ENCODE measurements around the gene PTGES3. TPM values are rescaled to one million over a fixed set of nuclear protein-coding genes. Genes with fewer than 3 reads are reported as not detected.

Gene PTGES3
- total and polyA plus RNA-seq, 2 of the 8 experiments (the other 6 are each of a cell fraction or from before 2014, with no cell fraction given), result 111 to 464 TPM

- no peak overlapping the region for H3K14ac ChIP-seq (ENCODE audit: insufficient read length)
- no peak overlapping the region for H3K18ac ChIP-seq (ENCODE audit: extremely low read depth, low read length)
- no peak for DNase-seq (ENCODE audit: low read depth in 1 of 2, low spot score in 2 of 2)
- H3K56ac ChIP-seq (replicated peaks; ENCODE audit: insufficient read length, low read depth, low read length), result no peak overlapping the region
- H3K9me3 ChIP-seq (ENCODE audit: insufficient read depth in 2 of 2, low read depth in 1 of 2, low read length in 1 of 2), result no peaks in the 10 kb centered on the region
- H2AK5ac ChIP-seq (ENCODE audit: low read depth, low read length), result no peak overlapping the region
- no peak overlapping the region for H3K27ac ChIP-seq (ENCODE audit: low read depth, low read length)
- no peaks in the 10 kb centered on the region; the same call in none of the 2 replicates for H3K23me2 ChIP-seq (ENCODE audit: low read depth, low read length)
- H3K9ac ChIP-seq (replicated peaks in 1 of 4; ENCODE audit: extremely low read depth in 1 of 4, low read depth in 3 of 4, low read length in 3 of 4), result no peak overlapping the region
- no peak overlapping the region for H2BK12ac ChIP-seq (ENCODE audit: low read depth, low read length)
- peaks cover 2 to 3% of the 10 kb centered on the region in 2 experiments for H4K20me1 ChIP-seq (replicated peaks in 1 of 2; ENCODE audit: control insufficient read depth in 1 of 2, insufficient read depth in 2 of 2, low read length in 2 of 2)
- FAIRE-seq, result no peak
- no peak overlapping the region for H4K8ac ChIP-seq (ENCODE audit: extremely low read depth, insufficient read depth, low read length)
- no peak overlapping the region for H4K5ac ChIP-seq (ENCODE audit: insufficient read length, low read depth, low read length)
- no peak overlapping the region for H2BK20ac ChIP-seq (ENCODE audit: low read length)
- H3K27me3 ChIP-seq (replicated peaks in 1 of 4; ENCODE audit: control insufficient read depth in 3 of 4, extremely low read depth in 1 of 4, insufficient read depth in 3 of 4, low read length in 3 of 4), result no peaks in the 10 kb centered on the region
- ChIA-PET POLR2A (ENCODE audit: partially characterized antibody) (interaction anchor here (3.1 to 43.7 kb wide), 5 partner anchors 8 to 93 kb away, joined by 18 to 1406 read pairs (median 39); partner anchors contain the start of genes ATP5F1B and PTGES3), CTCF (ENCODE audit: partially characterized antibody) (no interaction called here)
- H4K91ac ChIP-seq (replicated peaks; ENCODE audit: insufficient read length, low read length), result no peak overlapping the region
- H2BK15ac ChIP-seq (ENCODE audit: low read length), result no peak overlapping the region
- TF ChIP-seq NANOG (IDR thresholded peaks at IDR 0.05; ENCODE audit: insufficient read depth, low read depth, low read length, poor library complexity, severe bottlenecking) (no peak), BCL11A (IDR thresholded peaks at IDR 0.05; ENCODE audit: low read depth in 2 of 2, low read length in 2 of 2) (no peak), ATF3 (IDR thresholded peaks at IDR 0.05; ENCODE audit: insufficient read depth, low read depth, low read length) (no peak), MAX (IDR thresholded peaks at IDR 0.05) (no peak), RBBP5 (IDR thresholded peaks at IDR 0.05; ENCODE audit: borderline replicate concordance, low read depth, low read length) (no peak), SIX5 (IDR thresholded peaks at IDR 0.05; ENCODE audit: low read depth, low read length) (no peak), CHD1 (IDR thresholded peaks at IDR 0.05; ENCODE audit: low read depth, low read length) (no peak), BACH1 (IDR thresholded peaks at IDR 0.05; ENCODE audit: low read length) (no peak)
- H2AFZ ChIP-seq (ENCODE audit: low read length), result no peak overlapping the region
- peaks cover 3 to 35% (median 16%) of the 10 kb centered on the region in 4 experiments; a peak in 6 of 8 replicates for H3K36me3 ChIP-seq (ENCODE audit: control insufficient read depth in 2 of 4, insufficient read depth in 4 of 4, low read length in 3 of 4)
- H3K79me2 ChIP-seq (ENCODE audit: control insufficient read depth in 1 of 2, insufficient read depth in 2 of 2, low read length in 2 of 2), result peaks cover 14 to 18% of the 10 kb centered on the region in 2 experiments
- H3K23ac ChIP-seq (ENCODE audit: insufficient read length), result no peak overlapping the region
- H3K4ac ChIP-seq (replicated peaks; ENCODE audit: insufficient read length, low read depth, low read length), result no peak overlapping the region
- no peak overlapping the region for H3K4me3 ChIP-seq (ENCODE audit: extremely low read depth in 1 of 4, insufficient read depth in 2 of 4, low read depth in 3 of 4, low read length in 4 of 4)
- no peak overlapping the region for H2BK120ac ChIP-seq (replicated peaks; ENCODE audit: low read depth, low read length)
- H3K4me2 ChIP-seq (ENCODE audit: insufficient read depth in 1 of 2, low read depth in 2 of 2, low read length in 2 of 2), result no peak overlapping the region
- WGBS, 2 experiments (ENCODE audit: extremely low coverage in 1 of 2, insufficient coverage in 1 of 2, insufficient read length in 1 of 2, insufficient replicate concordance in 2 of 2, low coverage in 1 of 2, low lambda C conversion rate in 2 of 2, missing lambda C conversion rate in 1 of 2), result 99% methylated on average over 11 of the region's 11 CpGs; no CpG with 5 or more reads in 1 of the 2 experiments
- H2BK5ac ChIP-seq (ENCODE audit: low read depth, low read length), result no peak overlapping the region
- H3K4me1 ChIP-seq (replicated peaks in 1 of 4; ENCODE audit: control insufficient read depth in 3 of 4, insufficient read depth in 4 of 4, low read length in 3 of 4), result peaks cover 0 to 4% (median 0%) of the 10 kb centered on the region in 4 experiments; a peak in 1 of 7 replicates
- H3K79me1 ChIP-seq (ENCODE audit: low read depth, low read length), result no peaks in the 10 kb centered on the region
Measured at GRCh38 chr12:56728139-56728861, 40.2 kb upstream of the PTGES3 start.
